Thyroid gland (tissue), 4 donors: ENCODE data around the gene NPM1.
"Not testable (repeated sequence)": the region's sequence is repeated elsewhere in the genome, so short reads cannot be mapped to it uniquely, and the experiment has no call there.

Experiments used
- POLR2A ChIP-seq, 2 donors: fragments of 450-650 bp; IDR thresholded peaks; one replicate each; pipeline ENCODE4 v1.6.1; 2017; ENCODE audit warnings: antibody characterized with exemption in 2 of 2, mild to moderate bottlenecking in 2 of 2, moderate library complexity in 1 of 2
- TF ChIP-seq, protein P1 (sequence below), 6 experiments: fragments of 200-600 bp in 3 of 6; fragments of 450-650 bp in 3 of 6; sonication (generic) in 3 of 6; IDR thresholded peaks; one replicate each; pipeline ENCODE4 v1.5.1; 2016 to 2019; ENCODE audit warnings: antibody characterized with exemption in 6 of 6, mild to moderate bottlenecking in 2 of 6, inconsistent platforms in 1 of 6, moderate library complexity in 1 of 6

DNA sequence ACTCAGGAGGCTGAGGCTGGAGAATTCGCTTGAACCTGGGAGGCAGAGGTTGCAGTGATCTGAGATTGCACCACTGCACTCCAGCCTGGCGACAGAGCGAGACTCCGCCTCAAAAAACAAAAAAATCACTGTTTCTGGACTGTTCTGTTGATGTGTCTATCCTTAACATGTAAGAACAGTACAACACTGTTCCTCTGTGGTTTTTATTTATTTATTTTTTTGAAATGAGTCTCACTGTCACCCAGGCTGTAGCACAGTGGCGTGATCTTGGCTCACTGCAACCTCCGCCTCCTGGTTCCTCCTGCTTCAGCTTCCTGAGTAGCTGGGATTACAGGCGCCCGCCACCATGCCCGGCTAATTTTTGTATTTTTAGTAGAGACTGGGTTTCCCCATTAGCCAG, 11.0 kb downstream of the NPM1 start:
- TF ChIP-seq, protein P1, sequence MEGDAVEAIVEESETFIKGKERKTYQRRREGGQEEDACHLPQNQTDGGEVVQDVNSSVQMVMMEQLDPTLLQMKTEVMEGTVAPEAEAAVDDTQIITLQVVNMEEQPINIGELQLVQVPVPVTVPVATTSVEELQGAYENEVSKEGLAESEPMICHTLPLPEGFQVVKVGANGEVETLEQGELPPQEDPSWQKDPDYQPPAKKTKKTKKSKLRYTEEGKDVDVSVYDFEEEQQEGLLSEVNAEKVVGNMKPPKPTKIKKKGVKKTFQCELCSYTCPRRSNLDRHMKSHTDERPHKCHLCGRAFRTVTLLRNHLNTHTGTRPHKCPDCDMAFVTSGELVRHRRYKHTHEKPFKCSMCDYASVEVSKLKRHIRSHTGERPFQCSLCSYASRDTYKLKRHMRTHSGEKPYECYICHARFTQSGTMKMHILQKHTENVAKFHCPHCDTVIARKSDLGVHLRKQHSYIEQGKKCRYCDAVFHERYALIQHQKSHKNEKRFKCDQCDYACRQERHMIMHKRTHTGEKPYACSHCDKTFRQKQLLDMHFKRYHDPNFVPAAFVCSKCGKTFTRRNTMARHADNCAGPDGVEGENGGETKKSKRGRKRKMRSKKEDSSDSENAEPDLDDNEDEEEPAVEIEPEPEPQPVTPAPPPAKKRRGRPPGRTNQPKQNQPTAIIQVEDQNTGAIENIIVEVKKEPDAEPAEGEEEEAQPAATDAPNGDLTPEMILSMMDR (IDR thresholded peaks at IDR 0.05), result not testable (repeated sequence)
- TF ChIP-seq POLR2A (IDR thresholded peaks at IDR 0.05), result not testable (repeated sequence)
